Medulla oblongata (tissue), 1 donor: ENCODE results near the gene ADGRG1.

Experiments used
- DNase-seq: peaks from one replicate; pipeline ENCODE4 v3.0.0-alpha.2; 2015; ENCODE audit errors: extremely low spot score

ADGRG1 gene

DNA sequence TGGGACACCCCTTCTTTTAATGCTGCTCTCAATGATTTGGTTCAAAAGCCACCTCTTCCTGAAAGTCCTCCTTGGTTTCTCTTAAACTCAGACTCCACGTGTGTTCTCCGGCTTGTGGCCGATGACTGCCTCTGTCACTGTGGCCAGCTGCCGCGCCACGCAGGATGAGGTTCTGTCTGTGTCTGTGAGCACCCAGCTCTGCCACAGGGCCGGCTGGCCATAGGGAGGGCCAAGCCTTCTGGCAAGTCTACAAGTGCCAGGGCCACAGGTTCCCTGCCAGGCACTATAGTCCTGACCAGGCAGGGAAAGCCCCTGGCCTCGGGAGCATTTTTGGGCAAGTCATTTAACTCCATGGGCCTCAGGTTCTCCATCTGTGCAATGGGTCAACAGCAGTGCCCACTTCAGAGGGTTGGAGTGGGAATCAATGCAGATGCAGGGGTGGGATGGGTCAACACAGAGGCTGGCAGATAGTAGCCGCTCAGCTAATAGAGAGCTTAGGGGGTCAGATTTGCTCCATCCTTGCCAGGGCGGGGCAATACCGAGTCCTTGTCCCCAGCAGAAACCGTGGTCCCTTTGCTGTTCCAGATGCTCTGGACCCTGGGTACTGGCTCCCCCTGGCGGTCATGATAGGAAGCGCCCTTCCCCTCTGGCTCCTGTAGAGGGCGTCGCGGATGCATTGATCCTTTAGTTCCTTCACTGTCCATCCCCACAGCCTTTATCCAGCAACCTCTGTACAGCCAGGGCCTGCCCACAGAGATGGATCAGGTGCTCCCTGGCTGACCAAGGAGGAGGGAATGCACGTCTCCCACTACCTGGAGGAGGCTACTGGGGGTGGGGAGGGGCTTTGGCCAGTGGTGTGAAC, 20.4 kb downstream of the ADGRG1 start:
- DNase-seq, result peak; percentile 85

DNA sequence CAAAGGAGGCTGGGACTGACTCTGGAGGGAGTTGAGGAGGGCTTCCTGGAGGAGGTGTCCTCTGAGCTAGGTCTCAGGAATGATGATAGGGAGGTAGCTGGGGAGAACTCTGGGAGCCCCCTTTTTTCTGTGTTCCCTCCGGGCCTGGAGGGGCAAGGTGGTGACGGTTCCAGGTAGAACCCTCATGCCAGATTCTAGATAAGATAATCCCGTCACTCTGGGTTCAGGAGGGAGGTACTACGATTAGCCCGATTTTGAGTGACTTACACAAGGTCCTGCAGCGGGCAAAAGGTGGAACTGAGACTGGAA, 21.0 kb downstream of the ADGRG1 start:
- no peak for DNase-seq

DNA sequence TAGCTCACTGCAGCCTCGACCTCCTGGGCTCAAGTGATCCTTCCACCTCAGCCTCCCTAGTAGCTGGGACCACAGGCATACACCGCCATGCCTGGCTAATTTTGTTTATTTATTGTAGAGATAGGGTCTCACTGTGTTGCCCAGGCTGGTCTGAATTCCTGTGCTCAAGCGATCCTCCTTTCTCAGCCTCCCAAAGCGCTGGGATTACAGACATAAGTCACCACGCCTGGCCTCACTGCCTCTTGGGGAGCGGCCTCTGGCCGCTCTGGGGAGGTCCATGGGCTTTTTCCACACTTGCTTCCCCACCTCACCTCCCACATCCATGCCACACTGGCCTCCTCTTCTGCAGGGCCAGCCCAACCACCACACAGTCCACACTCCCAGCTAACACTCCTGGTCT, 21.4 kb downstream of the ADGRG1 start:
- no peak for DNase-seq

DNA sequence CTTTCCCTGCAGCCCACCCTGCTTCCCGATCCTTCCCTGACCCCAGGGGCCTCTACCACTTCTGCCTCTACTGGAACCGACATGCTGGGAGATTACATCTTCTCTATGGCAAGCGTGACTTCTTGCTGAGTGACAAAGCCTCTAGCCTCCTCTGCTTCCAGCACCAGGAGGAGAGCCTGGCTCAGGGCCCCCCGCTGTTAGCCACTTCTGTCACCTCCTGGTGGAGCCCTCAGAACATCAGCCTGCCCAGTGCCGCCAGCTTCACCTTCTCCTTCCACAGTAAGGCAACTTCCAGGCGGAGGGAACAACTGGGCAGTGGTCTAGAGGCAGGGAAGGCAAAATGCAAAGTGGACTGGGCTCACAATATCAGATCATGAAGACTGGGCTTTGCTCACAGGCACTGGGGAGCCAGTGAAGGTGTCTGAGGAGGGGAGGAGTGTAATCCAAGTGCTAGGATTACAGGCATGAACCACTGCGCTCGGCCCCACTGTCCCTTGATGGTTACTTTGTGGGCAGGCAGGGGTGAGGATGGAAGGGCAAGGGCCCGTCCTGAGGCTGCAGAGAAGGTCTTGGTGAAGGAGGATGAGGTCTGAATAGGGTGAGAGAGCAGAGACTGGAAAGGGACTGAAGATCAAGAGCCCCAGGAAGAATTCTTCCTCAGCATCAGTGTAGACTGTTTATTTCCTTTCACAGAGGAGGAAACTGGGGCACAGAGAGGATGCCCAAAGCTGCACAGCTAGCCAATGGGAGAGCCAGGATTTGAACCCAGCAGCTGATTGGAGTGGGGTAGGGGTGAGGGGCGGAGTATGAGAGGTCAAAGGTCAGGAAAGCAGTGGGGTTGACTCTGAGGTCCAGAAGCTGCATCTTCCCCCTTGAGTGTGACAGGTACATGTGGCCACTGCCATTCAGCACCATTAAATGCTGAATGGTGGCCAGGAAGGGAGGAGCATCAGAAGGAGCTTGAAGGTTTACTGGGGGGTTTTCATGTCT, 23.2 kb downstream of the ADGRG1 start:
- DNase-seq, result no peak

DNA sequence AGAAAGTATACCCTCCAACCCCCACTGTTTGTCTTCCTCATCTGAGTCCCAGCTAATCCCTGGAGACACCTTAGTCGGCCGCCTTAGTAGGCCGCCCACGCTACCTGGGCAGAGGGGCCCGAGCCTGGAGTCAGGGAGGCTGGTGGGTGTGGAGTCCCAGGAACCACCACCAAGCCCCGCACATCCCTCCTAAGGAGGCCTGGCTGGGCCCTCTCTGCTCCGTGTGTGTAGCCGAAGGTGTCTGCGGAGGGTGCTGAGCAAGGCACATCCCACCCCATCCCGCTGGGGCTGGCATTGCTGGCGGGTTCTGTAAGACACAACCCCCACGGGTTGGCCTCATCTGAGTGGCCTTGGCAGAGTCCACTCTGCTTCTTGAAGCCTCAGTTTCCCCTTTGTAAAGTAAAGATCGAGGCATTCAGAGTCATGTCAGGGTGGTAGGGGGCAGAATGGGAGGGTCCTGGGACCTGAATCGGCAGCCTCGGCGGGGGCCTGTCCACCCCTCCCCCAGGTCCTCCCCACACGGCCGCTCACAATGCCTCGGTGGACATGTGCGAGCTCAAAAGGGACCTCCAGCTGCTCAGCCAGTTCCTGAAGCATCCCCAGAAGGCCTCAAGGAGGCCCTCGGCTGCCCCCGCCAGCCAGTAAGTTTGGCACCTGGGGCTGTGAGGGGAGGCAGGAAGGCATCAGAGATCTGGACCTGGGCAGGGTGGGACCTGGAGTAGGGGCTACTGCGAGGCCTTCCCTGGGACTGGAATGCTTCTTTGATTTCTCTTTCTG, 24.5 kb downstream of the ADGRG1 start:
- no peak for DNase-seq

DNA sequence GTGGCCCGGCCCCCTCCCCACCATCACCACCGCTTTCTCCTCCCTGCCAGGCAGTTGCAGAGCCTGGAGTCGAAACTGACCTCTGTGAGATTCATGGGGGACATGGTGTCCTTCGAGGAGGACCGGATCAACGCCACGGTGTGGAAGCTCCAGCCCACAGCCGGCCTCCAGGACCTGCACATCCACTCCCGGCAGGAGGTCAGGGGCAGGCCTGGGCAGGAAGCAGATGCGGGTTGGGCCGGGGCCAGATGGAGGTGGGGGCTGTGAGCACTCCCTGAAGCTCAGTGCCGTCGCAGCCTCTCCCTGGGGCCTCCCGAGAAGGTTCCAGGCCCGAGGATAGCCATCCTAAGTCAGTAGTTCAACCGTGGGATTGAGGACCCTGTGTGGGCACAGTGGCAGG, 25.5 kb downstream of the ADGRG1 start:
- DNase-seq, result no peak

DNA sequence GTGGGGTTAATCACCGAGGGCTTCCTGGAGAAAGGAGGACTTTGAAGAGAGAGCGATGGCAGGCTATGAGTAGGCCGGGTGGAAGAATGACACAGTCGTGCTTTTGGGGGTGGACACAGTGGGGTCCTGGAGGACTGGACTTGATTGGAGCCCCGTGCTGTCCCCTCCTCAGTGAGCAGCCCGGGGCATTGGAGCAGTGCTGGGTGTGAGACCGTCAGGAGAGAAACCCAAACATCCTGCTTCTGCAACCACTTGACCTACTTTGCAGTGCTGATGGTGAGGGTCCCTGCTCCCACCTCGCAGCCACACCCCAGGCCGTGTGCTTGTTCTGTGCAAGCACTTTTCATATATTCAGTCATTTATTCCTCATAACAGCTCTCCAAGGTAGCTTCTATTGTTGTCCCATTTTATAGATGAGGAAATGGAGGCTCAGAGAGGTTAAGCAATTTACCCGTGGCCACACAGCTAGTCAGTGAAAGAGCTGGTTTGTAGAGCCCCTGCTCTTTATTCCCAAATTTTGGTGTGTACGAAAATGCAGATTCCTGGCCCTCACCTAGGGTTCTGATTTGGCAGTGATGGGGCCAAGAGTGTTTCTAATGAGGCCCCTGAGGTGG, 28.0 kb downstream of the ADGRG1 start:
- DNase-seq, result no peak

DNA sequence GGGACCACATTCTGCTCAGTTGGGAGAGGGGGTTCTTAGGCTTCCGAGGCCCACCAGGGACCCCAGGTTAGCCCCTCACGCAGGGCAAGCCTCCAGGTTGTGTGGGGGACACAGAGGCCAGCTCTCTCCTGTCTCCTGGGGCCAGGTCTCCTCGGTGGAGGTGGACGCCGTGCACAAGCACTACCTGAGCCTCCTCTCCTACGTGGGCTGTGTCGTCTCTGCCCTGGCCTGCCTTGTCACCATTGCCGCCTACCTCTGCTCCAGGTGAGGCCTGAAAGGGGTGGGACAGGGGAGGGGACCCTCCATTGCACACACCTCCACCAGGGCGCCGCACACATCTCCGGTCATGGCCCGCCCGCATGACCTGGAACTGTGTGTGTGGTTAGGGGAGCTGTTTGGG, 28.8 kb downstream of the ADGRG1 start:
- no peak for DNase-seq

DNA sequence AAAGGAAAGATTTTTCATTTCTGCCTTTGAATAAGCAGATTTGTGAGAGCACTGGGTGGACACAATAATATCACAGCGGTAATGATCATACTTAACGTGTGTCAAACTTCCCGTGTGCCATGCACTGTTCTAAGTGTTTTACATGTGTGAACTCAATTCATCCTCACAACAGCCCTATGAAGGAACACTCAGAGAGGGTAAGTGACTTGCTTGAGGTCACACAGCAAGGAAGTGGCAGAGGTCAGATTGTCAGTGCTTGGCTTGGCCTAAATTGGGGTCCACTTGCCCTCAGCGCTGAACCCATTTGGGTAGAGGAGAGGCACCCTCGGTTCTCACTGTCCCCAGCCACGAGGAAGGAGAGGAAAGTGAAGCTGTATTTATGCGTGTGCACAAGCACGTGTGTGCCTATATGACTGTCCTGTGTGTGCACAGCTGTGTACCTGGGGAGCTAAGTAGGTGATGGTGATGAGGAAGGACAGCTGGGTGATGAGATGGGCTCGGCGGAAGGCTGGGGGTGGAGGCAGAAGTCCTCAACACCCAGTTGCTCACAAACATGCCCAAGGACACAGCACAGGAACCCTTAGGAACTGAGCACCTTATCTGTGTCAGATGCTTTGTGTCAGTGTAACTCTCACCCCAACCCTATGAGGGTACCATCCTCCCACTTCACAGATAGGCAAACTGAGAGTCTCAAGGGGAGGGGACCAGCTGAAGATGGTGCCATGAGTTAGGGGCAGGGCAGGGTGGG, 29.9 kb downstream of the ADGRG1 start:
- no peak for DNase-seq

DNA sequence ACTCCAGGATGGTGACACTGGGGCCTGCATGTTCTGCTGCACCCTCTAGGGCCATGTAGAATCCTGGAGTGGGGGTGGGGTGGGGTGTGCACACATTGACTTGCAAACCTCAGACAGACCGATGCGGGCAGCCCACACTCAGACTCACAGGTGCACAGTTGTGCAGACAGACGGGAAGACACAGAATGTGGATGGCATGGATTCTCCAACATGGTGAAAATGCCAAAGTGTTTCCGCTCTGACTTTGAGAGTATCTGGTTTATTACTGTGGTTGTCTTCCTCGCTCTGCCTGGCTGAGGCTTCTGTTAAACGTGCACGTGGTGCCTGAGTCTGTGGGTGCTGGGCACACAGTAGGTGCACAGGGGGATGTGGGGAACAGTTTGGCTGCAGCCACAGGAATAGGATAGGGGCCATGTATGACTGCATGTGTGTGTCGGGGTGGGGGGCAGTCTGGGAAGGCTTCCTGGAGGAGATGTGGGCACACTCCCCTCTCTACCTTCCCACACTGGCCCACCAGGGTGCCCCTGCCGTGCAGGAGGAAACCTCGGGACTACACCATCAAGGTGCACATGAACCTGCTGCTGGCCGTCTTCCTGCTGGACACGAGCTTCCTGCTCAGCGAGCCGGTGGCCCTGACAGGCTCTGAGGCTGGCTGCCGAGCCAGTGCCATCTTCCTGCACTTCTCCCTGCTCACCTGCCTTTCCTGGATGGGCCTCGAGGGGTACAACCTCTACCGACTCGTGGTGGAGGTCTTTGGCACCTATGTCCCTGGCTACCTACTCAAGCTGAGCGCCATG, 30.6 kb downstream of the ADGRG1 start:
- DNase-seq, result no peak

DNA sequence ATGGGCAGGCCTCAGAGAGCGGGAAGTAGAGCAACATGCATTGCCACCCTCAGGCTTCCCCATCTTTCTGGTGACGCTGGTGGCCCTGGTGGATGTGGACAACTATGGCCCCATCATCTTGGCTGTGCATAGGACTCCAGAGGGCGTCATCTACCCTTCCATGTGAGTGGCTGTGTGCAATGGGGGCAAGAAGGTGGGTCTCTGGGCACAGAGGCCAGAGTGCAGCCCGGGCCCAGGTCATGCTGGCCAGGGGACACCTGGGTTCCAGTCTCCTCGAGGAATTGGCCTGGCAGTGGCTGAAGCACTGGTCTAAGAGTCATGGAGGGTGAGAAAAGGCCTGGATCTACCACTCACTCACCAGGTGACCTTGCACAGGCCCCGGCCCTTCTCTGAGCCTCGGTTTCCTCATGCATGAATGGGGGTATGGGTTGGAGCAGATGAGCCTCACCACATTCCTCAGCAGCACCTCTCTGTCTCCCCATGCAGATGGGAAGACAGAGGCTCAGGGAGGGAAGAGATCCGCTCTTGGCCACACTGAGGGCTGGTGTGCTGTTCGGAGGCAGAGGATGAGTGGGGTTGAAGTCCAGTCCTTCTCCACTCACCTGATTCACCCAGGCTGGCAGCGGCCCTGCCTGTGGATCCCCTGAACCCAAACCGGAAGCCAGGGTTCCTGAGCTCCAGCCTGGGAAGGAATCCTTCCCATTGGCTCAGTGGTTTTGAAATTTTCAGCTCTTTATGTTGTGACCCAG, 32.5 kb downstream of the ADGRG1 start:
- no peak for DNase-seq

DNA sequence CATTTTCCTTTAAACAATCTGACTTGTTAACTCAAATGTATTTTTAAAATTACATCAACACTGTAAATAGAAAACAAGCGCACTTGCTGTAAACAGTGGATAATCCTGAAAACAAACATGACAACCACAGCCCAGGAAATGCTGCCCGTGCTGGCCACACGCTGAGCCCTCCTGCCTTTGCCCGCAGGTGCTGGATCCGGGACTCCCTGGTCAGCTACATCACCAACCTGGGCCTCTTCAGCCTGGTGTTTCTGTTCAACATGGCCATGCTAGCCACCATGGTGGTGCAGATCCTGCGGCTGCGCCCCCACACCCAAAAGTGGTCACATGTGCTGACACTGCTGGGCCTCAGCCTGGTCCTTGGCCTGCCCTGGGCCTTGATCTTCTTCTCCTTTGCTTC, 33.1 kb downstream of the ADGRG1 start:
- DNase-seq, result no peak

DNA sequence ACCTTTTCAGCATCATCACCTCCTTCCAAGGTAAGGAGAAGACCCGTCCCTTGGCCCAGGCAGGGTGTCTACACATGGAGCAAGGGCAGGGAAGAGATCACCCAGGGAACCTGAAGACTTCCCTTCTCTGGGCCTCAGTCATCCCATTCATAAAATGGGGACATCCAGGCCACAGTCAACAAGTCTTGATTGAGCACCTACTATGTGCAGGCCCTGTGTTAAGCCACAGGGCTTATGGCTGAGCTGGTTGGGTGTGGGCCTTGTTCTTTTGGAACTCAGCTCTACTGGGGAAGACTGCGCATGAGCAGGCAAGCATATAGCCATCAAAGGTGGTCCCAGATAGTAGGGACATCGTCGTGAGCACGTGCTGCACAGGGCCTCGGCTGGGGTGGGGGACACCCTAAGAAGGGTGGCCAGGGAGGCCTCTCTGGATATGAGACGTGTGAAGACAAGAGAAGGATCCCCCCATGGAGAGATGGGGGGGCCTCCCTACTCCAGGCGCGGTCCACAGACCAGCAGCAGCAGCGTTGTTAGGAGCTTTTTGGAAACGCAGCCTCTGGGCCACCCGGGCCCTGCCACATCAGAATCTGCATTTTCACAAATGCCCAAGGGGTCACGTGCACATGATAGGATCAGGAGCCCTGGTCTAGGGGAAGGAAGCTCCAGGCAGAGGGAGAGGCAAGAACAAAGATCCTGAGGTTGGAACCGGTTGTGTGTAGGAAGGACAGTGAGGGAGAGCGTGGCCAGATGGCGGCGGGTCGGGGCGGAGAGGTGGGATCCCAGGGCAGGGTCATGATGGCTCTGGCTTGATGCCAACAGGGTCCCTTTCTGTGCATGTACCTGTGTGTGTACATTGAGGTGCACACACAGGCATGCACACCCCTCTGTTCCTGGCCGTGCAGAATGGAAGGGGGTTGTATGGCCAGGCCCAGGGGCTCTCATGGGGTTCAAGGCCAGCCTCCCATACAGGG, 33.8 kb downstream of the ADGRG1 start:
- no peak for DNase-seq

DNA sequence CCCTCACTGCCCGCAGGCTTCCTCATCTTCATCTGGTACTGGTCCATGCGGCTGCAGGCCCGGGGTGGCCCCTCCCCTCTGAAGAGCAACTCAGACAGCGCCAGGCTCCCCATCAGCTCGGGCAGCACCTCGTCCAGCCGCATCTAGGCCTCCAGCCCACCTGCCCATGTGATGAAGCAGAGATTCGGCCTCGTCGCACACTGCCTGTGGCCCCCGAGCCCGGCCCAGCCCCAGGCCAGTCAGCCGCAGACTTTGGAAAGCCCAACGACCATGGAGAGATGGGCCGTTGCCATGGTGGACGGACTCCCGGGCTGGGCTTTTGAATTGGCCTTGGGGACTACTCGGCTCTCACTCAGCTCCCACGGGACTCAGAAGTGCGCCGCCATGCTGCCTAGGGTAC, 35.0 kb downstream of the ADGRG1 start:
- no peak for DNase-seq

DNA sequence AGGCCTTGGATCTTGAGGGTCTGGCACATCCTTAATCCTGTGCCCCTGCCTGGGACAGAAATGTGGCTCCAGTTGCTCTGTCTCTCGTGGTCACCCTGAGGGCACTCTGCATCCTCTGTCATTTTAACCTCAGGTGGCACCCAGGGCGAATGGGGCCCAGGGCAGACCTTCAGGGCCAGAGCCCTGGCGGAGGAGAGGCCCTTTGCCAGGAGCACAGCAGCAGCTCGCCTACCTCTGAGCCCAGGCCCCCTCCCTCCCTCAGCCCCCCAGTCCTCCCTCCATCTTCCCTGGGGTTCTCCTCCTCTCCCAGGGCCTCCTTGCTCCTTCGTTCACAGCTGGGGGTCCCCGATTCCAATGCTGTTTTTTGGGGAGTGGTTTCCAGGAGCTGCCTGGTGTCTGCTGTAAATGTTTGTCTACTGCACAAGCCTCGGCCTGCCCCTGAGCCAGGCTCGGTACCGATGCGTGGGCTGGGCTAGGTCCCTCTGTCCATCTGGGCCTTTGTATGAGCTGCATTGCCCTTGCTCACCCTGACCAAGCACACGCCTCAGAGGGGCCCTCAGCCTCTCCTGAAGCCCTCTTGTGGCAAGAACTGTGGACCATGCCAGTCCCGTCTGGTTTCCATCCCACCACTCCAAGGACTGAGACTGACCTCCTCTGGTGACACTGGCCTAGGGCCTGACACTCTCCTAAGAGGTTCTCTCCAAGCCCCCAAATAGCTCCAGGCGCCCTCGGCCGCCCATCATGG, 35.7 kb downstream of the ADGRG1 start:
- DNase-seq, result no peak

DNA sequence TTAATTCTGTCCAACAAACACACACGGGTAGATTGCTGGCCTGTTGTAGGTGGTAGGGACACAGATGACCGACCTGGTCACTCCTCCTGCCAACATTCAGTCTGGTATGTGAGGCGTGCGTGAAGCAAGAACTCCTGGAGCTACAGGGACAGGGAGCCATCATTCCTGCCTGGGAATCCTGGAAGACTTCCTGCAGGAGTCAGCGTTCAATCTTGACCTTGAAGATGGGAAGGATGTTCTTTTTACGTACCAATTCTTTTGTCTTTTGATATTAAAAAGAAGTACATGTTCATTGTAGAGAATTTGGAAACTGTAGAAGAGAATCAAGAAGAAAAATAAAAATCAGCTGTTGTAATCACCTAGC, 36.2 kb downstream of the ADGRG1 start:
- no peak for DNase-seq

DNA sequence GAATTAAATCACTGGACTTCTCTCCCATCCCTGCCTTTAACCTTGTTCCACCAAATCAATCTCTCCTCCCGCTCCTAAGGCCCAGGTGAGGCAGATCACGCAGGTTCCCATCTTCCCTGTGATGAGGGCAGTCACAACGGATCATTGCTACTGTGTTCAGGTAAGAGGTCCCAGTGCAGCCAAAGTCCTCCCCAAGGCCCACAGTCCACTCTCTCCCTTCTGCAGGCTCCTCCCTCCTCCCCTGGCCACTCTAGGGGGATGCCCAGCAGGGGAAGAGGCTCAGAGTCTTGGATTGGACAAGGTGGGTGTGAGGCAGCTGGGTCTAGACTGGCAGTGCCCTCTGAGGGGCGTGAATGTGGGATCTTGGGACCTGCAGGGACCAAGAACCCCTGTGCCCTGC, 37.1 kb downstream of the ADGRG1 start:
- no peak for DNase-seq
